MG63 (cell line): ENCODE data around the gene GRB10. TPM values are rescaled to one million over a fixed set of nuclear protein-coding genes. Genes with fewer than 3 reads are reported as not detected.
A peak's percentile ranks its signal among the peaks of the same experiment; 100 is the strongest.

Source experiments
- DNase-seq: peaks from one replicate; pipeline ENCODE4 v3.0.0-alpha.2; 2020
- H3K27me3 ChIP-seq: fragments of 250-450 bp; sonication (Bioruptor Pico); 2 replicates; pipeline ENCODE4 v1.5.1; 2020; ENCODE audit warnings: mild to moderate bottlenecking, moderate library complexity
- H3K36me3 ChIP-seq: fragments of 250-450 bp; sonication (Bioruptor Pico); 2 replicates; pipeline ENCODE4 v1.5.1; 2020; ENCODE audit warnings: mild to moderate bottlenecking, moderate library complexity
- H3K4me3 ChIP-seq: fragments of 250-450 bp; sonication (Bioruptor Pico); 2 replicates; pipeline ENCODE4 v1.5.1; 2020; ENCODE audit warnings: mild to moderate bottlenecking, moderate library complexity
- H3K9me3 ChIP-seq: fragments of 250-450 bp; sonication (Bioruptor Pico); 2 replicates; pipeline ENCODE4 v1.5.1; 2020; ENCODE audit warnings: mild to moderate bottlenecking, moderate library complexity
- total RNA-seq: library from RNA; depleted of rRNA; stranded (reverse); fragments of >200 nt; shearing (Covaris generic); gene quantifications from 2 replicates; pipeline ENCODE4 v1.2.3, GENCODE V29; 2014; ENCODE audit warnings: low replicate concordance

Gene GRB10
- total RNA-seq, 1 experiment from 2014 or later, result 33.1 TPM

GRCh38 chr7:50625360-50625759 lies 157.3 kb downstream of the GRB10 start:
- no peak overlapping the region for H3K4me3 ChIP-seq
- DNase-seq, result no peak
- no peaks in the 10 kb centered on the region for H3K27me3 ChIP-seq
- no peaks in the 10 kb centered on the region for H3K9me3 ChIP-seq
- peaks cover 6% of the 10 kb centered on the region; the same call in 1 of the 2 replicates for H3K36me3 ChIP-seq

GRCh38 chr7:50622821-50623220 lies 159.9 kb downstream of the GRB10 start:
- Histone ChIP-seq H3K9me3 (no peaks in the 10 kb centered on the region), H3K27me3 (no peaks in the 10 kb centered on the region), H3K36me3 (peaks cover 6% of the 10 kb centered on the region; the same call in 1 of the 2 replicates), H3K4me3 (no peak overlapping the region)
- no peak for DNase-seq

- no peaks in the 10 kb centered on the region for H3K27me3 ChIP-seq
- no peak overlapping the region for H3K4me3 ChIP-seq
- no peak for DNase-seq
- peaks cover 11% of the 10 kb centered on the region; the same call in 1 of the 2 replicates for H3K36me3 ChIP-seq
- H3K9me3 ChIP-seq, result no peaks in the 10 kb centered on the region
These were observed 160.7 kb downstream of the GRB10 start for GRCh38 chr7:50621973-50622490.

- Histone ChIP-seq H3K27me3 (no peaks in the 10 kb centered on the region), H3K4me3 (no peak overlapping the region), H3K9me3 (no peaks in the 10 kb centered on the region), H3K36me3 (peaks cover 12% of the 10 kb centered on the region)
- no peak for DNase-seq
These were observed 161.5 kb downstream of the GRB10 start for GRCh38 chr7:50621206-50621605.

GRCh38 chr7:50620433-50620832 lies 162.3 kb downstream of the GRB10 start:
- H3K4me3 ChIP-seq, result no peak overlapping the region
- peaks cover 9% of the 10 kb centered on the region for H3K36me3 ChIP-seq
- H3K9me3 ChIP-seq, result no peaks in the 10 kb centered on the region
- DNase-seq, result no peak
- no peaks in the 10 kb centered on the region for H3K27me3 ChIP-seq

GRCh38 chr7:50619684-50620083 lies 163.0 kb downstream of the GRB10 start:
- no peaks in the 10 kb centered on the region for H3K27me3 ChIP-seq
- no peak for DNase-seq
- H3K36me3 ChIP-seq, result peaks cover 9% of the 10 kb centered on the region; the same call in 1 of the 2 replicates
- H3K4me3 ChIP-seq, result no peak overlapping the region
- H3K9me3 ChIP-seq, result no peaks in the 10 kb centered on the region

GRCh38 chr7:50618281-50618680 lies 164.4 kb downstream of the GRB10 start:
- H3K27me3 ChIP-seq, result no peaks in the 10 kb centered on the region
- no peak overlapping the region for H3K4me3 ChIP-seq
- no peaks in the 10 kb centered on the region for H3K9me3 ChIP-seq
- peaks cover 13% of the 10 kb centered on the region; the same call in 1 of the 2 replicates for H3K36me3 ChIP-seq
- DNase-seq, result no peak

- Histone ChIP-seq H3K9me3 (no peaks in the 10 kb centered on the region), H3K4me3 (no peak overlapping the region), H3K27me3 (no peaks in the 10 kb centered on the region), H3K36me3 (peaks cover 22% of the 10 kb centered on the region; the same call in 1 of the 2 replicates)
- no peak for DNase-seq
These were observed 167.1 kb downstream of the GRB10 start for GRCh38 chr7:50615519-50616080.

- H3K27me3 ChIP-seq, result no peaks in the 10 kb centered on the region
- H3K4me3 ChIP-seq, result no peak overlapping the region
- no peaks in the 10 kb centered on the region for H3K9me3 ChIP-seq
- H3K36me3 ChIP-seq, result peaks cover 22% of the 10 kb centered on the region; the same call in 1 of the 2 replicates
- DNase-seq, result no peak
These were observed 167.8 kb downstream of the GRB10 start for GRCh38 chr7:50614721-50615518.

GRCh38 chr7:50613473-50613872 lies 169.2 kb downstream of the GRB10 start:
- Histone ChIP-seq H3K9me3 (no peaks in the 10 kb centered on the region), H3K36me3 (peaks cover 24% of the 10 kb centered on the region), H3K27me3 (no peaks in the 10 kb centered on the region), H3K4me3 (no peak overlapping the region)
- no peak for DNase-seq

- peaks cover 27% of the 10 kb centered on the region for H3K36me3 ChIP-seq
- DNase-seq, result no peak
- no peak overlapping the region for H3K4me3 ChIP-seq
- H3K9me3 ChIP-seq, result no peaks in the 10 kb centered on the region
- no peaks in the 10 kb centered on the region for H3K27me3 ChIP-seq
These were observed 170.0 kb downstream of the GRB10 start for GRCh38 chr7:50612704-50613103.

GRCh38 chr7:50610521-50611277 lies 172.0 kb downstream of the GRB10 start:
- peak; percentile 29 for DNase-seq
- Histone ChIP-seq H3K4me3 (no peak overlapping the region), H3K36me3 (peaks cover 23% of the 10 kb centered on the region), H3K9me3 (no peaks in the 10 kb centered on the region), H3K27me3 (no peaks in the 10 kb centered on the region)

- no peak for DNase-seq
These were observed 174.3 kb downstream of the GRB10 start for GRCh38 chr7:50608196-50608906.

GRCh38 chr7:50607524-50608125 lies 175.1 kb downstream of the GRB10 start:
- Histone ChIP-seq H3K9me3 (no peaks in the 10 kb centered on the region), H3K36me3 (peaks cover 21% of the 10 kb centered on the region), H3K4me3 (no peak overlapping the region), H3K27me3 (no peaks in the 10 kb centered on the region)
- DNase-seq, result no peak

More at GRCh38 chr7:50608196-50608906, 174.3 kb downstream of the GRB10 start:
- H3K9me3 ChIP-seq, result no peaks in the 10 kb centered on the region
- peaks cover 25% of the 10 kb centered on the region for H3K36me3 ChIP-seq
- H3K4me3 ChIP-seq, result no peak overlapping the region
- H3K27me3 ChIP-seq, result no peaks in the 10 kb centered on the region

GRCh38 chr7:50605059-50605458 lies 177.6 kb downstream of the GRB10 start:
- Histone ChIP-seq H3K27me3 (no peaks in the 10 kb centered on the region), H3K4me3 (no peak overlapping the region), H3K36me3 (peaks cover 19% of the 10 kb centered on the region), H3K9me3 (no peaks in the 10 kb centered on the region)
- DNase-seq, result no peak

- Histone ChIP-seq H3K36me3 (peaks cover 20% of the 10 kb centered on the region), H3K27me3 (no peaks in the 10 kb centered on the region), H3K9me3 (no peaks in the 10 kb centered on the region), H3K4me3 (no peak overlapping the region)
- DNase-seq, result no peak
These were observed 179.4 kb downstream of the GRB10 start for GRCh38 chr7:50603287-50603686.
